ENCODE results near the gene FBXL17. TPM values are rescaled to one million over a fixed set of nuclear protein-coding genes. Genes with fewer than 3 reads are reported as not detected.
"Not testable (repeated sequence)": the region's sequence is repeated elsewhere in the genome, so short reads cannot be mapped to it uniquely, and the experiment has no call there.

The FBXL17 gene
- polyA plus RNA-seq, 6 donors from 2014 or later: 7.6 to 13.6 (median 8.8) TPM

DNA sequence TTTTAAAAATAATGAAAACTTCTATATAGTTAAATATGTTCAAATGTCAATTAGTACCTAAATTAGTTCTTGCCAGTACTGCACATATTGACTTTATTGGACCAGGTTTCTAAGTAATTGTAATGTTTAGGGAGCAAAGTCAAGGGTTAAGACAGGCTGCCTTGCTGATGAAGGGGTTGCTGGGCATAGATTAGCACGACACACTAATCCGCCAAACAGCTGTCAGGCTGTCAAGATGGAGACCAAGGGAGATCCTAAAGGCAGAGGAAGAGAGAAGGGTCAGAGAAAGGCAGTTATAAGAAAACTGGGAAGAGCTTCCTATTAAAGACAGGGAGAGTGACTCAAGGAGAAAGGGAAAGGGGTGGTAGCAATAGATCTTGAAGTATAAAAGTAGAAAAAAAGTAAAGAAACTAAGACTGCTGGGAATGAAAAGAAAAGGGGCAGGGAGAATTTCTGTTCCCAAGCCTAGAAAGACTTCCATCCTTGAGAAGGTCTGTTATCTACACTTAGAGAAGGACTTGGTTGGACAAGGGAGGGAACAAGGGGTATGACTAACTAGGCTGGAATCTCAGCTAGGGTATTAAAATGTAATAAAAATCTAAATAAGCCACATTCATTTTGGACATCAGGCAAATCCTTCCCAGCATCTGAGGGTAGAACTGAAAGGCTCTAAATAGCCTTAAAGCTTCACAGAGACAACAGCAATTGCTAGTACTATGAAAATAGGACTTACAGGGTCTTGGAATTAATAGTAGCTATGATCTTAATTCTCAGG lies 188.7 kb downstream of the FBXL17 start:
- peaks cover 0 to 3% (median 0%) of the 10 kb centered on the region in 3 donors for H3K4me1 Mint-ChIP-seq
- H3K36me3 Mint-ChIP-seq: peaks cover 0 to 13% of the 10 kb centered on the region in 2 donors
- no peaks in the 10 kb centered on the region for H3K27me3 Mint-ChIP-seq
- H3K4me3 Mint-ChIP-seq: no peak overlapping the region
- H3K9me3 Mint-ChIP-seq: no peaks in the 10 kb centered on the region
- H3K27ac Mint-ChIP-seq: peak overlapping the region in 1 of 6 donors; percentile 11
- DNase-seq (no peak), ATAC-seq (ENCODE audit: low read depth in 2 of 2) (no peak)

GRCh38 chr5:108184940-108185339 lies 197.0 kb downstream of the FBXL17 start:
- peaks cover 0 to 6% (median 4%) of the 10 kb centered on the region in 3 donors for H3K4me1 Mint-ChIP-seq
- no peak overlapping the region for H3K27ac Mint-ChIP-seq
- peaks cover 0 to 2% (median 0%) of the 10 kb centered on the region in 7 donors for H3K9me3 Mint-ChIP-seq
- ATAC-seq (ENCODE audit: low read depth in 2 of 2) (no peak), DNase-seq (no peak)
- H3K4me3 Mint-ChIP-seq: no peak overlapping the region
- no peaks in the 10 kb centered on the region for H3K27me3 Mint-ChIP-seq
- peaks cover 0 to 15% of the 10 kb centered on the region in 2 donors for H3K36me3 Mint-ChIP-seq

GRCh38 chr5:108181975-108182374 lies 199.9 kb downstream of the FBXL17 start:
- DNase-seq: no peak
- Mint-ChIP-seq H3K27me3 (no peaks in the 10 kb centered on the region), H3K4me3 (no peak overlapping the region), H3K4me1 (peaks cover 0 to 6% (median 4%) of the 10 kb centered on the region in 3 donors), H3K27ac (no peak overlapping the region), H3K9me3 (peaks cover 0 to 2% (median 0%) of the 10 kb centered on the region in 7 donors), H3K36me3 (peaks cover 0 to 21% of the 10 kb centered on the region in 2 donors)
- ATAC-seq (ENCODE audit: low read depth in 2 of 2): no peak

DNA sequence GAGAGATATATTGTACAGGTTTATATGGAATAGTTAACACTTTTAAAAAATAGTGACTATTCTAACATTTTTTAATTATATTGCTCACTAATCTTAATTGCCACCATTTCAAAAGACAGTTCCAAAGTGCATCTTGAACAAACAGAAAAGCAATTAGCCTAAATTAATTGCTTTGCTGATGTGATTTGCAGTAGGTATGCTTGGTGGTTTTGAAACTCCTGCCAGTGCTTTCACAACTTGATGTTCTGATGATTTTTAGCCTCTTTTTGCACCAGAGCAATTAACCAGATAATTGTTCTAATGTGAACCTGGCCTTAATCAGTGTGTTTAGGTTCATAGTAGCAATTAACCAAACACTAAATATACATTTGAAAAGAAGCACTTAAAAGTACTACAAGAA lies 207.6 kb downstream of the FBXL17 start:
- no peak for DNase-seq
- no peaks in the 10 kb centered on the region for H3K27me3 Mint-ChIP-seq
- no peaks in the 10 kb centered on the region for H3K9me3 Mint-ChIP-seq
- no peak overlapping the region for H3K27ac Mint-ChIP-seq
- no peaks in the 10 kb centered on the region for H3K4me1 Mint-ChIP-seq
- no peak for ATAC-seq (ENCODE audit: low read depth in 2 of 2)
- H3K36me3 Mint-ChIP-seq: peaks cover 0 to 17% of the 10 kb centered on the region in 2 donors
- H3K4me3 Mint-ChIP-seq: no peak overlapping the region

DNA sequence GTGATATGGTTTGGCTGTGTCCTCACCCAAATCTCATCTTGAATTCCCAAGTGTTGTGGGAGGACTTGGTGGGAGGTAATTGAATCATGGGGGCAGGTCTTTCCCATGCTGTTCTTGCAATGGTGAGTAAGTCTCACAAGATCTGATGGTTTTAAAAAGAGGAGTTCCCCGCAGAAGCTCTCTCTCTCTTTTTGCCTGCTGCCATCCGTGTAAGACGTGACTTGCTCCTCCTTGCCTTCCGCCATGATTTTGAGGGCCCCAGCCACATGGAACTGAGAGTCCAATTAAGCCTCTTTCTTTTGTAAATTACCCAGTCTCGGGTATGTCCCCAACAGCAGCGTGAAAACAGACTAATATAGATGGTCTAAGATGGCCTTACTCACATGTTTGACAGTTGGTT lies 210.1 kb downstream of the FBXL17 start:
- Mint-ChIP-seq H3K9me3 (no peaks in the 10 kb centered on the region), H3K27me3 (no peaks in the 10 kb centered on the region), H3K27ac (no peak overlapping the region), H3K4me1 (no peaks in the 10 kb centered on the region), H3K36me3 (peaks cover 0 to 10% of the 10 kb centered on the region in 2 donors), H3K4me3 (no peak overlapping the region)
- ATAC-seq (ENCODE audit: low read depth in 2 of 2): no peak
- DNase-seq: no peak

- ATAC-seq (ENCODE audit: low read depth in 2 of 2) (no peak), DNase-seq (no peak)
- Mint-ChIP-seq H3K27ac (peak overlapping the region in 1 of 6 donors; percentile 59), H3K9me3 (no peaks in the 10 kb centered on the region), H3K36me3 (peaks cover 0 to 10% of the 10 kb centered on the region in 2 donors), H3K27me3 (no peaks in the 10 kb centered on the region), H3K4me3 (no peak overlapping the region), H3K4me1 (no peaks in the 10 kb centered on the region)
Observed at GRCh38 chr5:108168915-108169314, 213.0 kb downstream of the FBXL17 start.

GRCh38 chr5:108167174-108167573 lies 214.7 kb downstream of the FBXL17 start:
- Mint-ChIP-seq H3K27me3 (no peaks in the 10 kb centered on the region), H3K36me3 (peaks cover 0 to 10% of the 10 kb centered on the region in 2 donors), H3K4me3 (no peak overlapping the region), H3K9me3 (no peaks in the 10 kb centered on the region), H3K27ac (no peak overlapping the region), H3K4me1 (no peaks in the 10 kb centered on the region)
- DNase-seq (no peak), ATAC-seq (ENCODE audit: low read depth in 2 of 2) (no peak)

- Mint-ChIP-seq H3K27me3 (no peaks in the 10 kb centered on the region), H3K36me3 (no peaks in the 10 kb centered on the region), H3K4me1 (peaks cover 0 to 4% (median 1%) of the 10 kb centered on the region in 3 donors), H3K27ac (no peak overlapping the region), H3K4me3 (no peak overlapping the region), H3K9me3 (no peaks in the 10 kb centered on the region)
- DNase-seq: no peak
- ATAC-seq (ENCODE audit: low read depth in 2 of 2): no peak
Observed at GRCh38 chr5:108164574-108164973, 217.3 kb downstream of the FBXL17 start.

DNA sequence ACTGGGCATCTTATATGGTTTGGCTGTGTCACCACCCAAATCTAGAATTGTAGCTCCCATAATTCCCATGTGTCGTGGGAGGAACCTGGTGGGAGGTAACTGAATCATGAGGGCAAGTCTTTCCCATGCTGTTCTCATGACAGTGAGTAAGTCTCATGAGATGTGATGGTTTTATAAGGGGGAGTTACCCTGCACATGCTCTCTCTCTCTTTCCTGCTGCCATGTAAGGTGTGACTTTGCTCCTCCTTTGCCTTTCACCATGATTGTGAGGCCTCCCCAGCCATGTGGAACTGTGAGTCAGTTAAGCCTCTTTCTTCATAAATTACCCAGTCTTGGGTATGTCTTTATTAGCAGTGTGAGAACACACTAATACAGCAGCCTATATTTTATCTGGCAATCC lies 229.0 kb downstream of the FBXL17 start:
- not testable (repeated sequence) for H3K4me3 Mint-ChIP-seq; H3K9me3 Mint-ChIP-seq; ATAC-seq (ENCODE audit: low read depth in 2 of 2); H3K27me3 Mint-ChIP-seq; H3K27ac Mint-ChIP-seq; DNase-seq; H3K4me1 Mint-ChIP-seq
- peaks cover 9 to 15% of the 10 kb centered on the region in 2 donors for H3K36me3 Mint-ChIP-seq

DNA sequence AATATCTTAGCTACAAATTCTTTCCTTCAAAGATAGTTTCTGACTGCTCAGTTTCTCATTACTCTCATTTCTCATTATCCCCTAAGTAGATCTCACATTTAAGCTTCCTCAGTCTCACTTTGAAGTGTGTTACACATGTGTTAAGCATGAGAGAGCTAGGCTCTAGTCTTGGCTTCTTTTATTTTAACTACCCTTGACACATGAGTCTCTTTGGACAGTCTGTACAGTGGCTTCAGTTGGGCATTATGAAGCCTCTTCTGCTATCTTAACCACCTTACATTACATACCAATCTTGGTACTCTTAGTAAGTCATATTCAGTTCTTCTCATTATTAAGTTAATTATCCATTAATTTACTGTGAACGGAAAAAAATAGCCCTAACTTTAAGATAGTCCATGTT lies 232.5 kb downstream of the FBXL17 start:
- DNase-seq (no peak), ATAC-seq (ENCODE audit: low read depth in 2 of 2) (no peak)
- Mint-ChIP-seq H3K4me3 (no peak overlapping the region), H3K27ac (peak overlapping the region in 1 of 6 donors; percentile 26), H3K36me3 (peaks cover 14 to 22% of the 10 kb centered on the region in 2 donors), H3K27me3 (no peaks in the 10 kb centered on the region), H3K9me3 (peaks cover 0 to 5% (median 0%) of the 10 kb centered on the region in 7 donors), H3K4me1 (peaks cover 0 to 4% (median 4%) of the 10 kb centered on the region in 3 donors)

DNA sequence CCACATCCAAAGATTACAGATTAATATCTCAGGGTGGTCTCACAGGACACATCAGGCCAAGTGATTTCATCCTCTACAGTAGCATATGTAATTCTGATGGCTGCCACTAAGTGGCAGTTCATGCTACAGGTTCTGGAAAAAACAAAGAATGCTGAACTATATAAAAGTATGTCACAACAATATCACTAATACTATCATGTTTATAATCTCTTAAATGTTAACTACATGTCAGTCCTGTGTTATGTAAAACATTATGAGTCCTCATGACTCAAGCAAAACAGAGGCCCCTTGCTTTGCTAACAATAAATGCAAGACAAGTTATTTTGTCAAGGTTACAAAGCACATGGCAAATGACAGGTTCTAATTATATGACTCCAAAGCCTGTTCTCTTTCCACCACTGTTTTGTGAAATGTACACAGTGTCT lies 233.2 kb downstream of the FBXL17 start:
- Mint-ChIP-seq H3K27ac (no peak overlapping the region), H3K27me3 (no peaks in the 10 kb centered on the region), H3K4me3 (no peak overlapping the region), H3K9me3 (peaks cover 0 to 1% (median 0%) of the 10 kb centered on the region in 7 donors), H3K36me3 (peaks cover 14 to 16% of the 10 kb centered on the region in 2 donors), H3K4me1 (peaks cover 0 to 4% (median 0%) of the 10 kb centered on the region in 3 donors)
- ATAC-seq (ENCODE audit: low read depth in 2 of 2) (no peak), DNase-seq (no peak)

DNA sequence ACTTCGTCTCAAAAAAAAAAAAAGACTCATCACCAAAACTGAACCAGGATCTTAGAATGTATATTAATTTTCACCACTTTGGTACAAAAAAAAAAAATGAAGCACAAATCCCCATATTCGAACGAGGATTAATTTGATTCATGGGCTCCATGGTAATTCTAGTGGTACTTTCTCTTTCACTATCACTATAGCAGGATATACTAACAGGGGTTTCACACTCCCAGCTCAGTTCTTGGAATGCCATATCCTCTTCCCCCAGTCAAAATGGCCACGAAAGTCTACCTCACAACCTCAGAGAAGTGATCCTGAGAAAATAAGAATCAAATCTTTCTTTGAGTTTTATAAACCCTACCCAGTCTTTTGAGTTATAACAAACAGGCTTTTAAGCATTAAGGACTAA lies 235.7 kb downstream of the FBXL17 start:
- peaks cover 8 to 11% of the 10 kb centered on the region in 2 donors for H3K36me3 Mint-ChIP-seq
- peak overlapping the region in 2 of 6 donors; percentile 7 to 68 for H3K27ac Mint-ChIP-seq
- H3K4me3 Mint-ChIP-seq: no peak overlapping the region
- no peak for DNase-seq
- H3K27me3 Mint-ChIP-seq: no peaks in the 10 kb centered on the region
- ATAC-seq (ENCODE audit: low read depth in 2 of 2): no peak
- H3K4me1 Mint-ChIP-seq: peaks cover 0 to 4% (median 0%) of the 10 kb centered on the region in 3 donors
- no peaks in the 10 kb centered on the region for H3K9me3 Mint-ChIP-seq

DNA sequence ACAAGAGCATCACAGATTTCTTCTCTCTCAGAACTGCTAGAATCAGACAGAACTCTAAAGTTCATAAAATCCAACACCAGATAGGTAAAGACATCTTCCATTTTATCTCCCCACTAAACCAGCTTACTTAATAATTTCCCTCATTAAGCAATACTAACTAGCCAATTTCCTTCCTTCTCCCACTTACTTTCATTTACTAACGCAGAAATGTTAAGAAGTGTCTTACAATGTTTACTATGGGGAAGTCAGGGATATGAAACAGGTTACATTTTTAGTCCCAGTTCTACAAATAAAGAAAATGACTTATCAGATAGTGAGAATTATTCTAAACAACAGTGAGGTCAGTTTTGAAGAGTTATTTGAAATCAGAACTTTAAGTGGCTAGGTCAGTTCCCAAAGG lies 236.5 kb downstream of the FBXL17 start:
- ATAC-seq (ENCODE audit: low read depth in 2 of 2) (no peak), DNase-seq (no peak)
- H3K4me1 Mint-ChIP-seq: peaks cover 0 to 4% (median 0%) of the 10 kb centered on the region in 3 donors
- H3K9me3 Mint-ChIP-seq: no peaks in the 10 kb centered on the region
- peaks cover 8 to 11% of the 10 kb centered on the region in 2 donors for H3K36me3 Mint-ChIP-seq
- H3K27ac Mint-ChIP-seq: no peak overlapping the region
- no peak overlapping the region for H3K4me3 Mint-ChIP-seq
- no peaks in the 10 kb centered on the region for H3K27me3 Mint-ChIP-seq

DNA sequence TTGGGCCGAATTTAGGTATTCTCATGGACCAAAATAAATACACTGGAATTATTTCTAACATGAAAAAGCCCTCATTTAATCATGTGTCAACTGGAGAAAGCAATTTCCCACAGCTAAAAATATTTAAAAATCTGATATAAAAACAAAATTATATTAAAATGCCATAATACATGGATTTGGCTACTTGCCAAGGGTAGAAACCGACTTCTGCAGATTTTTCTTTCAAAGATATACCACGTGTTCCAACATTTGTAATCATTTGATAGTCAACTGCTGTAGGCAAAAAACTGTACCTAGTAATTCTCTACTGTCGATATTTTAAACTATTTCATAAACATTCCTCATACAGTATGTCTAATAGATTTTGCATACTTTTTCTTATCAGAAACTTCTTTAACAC lies 237.6 kb downstream of the FBXL17 start:
- peaks cover 0 to 4% (median 0%) of the 10 kb centered on the region in 3 donors for H3K4me1 Mint-ChIP-seq
- H3K27me3 Mint-ChIP-seq: no peaks in the 10 kb centered on the region
- no peak for ATAC-seq (ENCODE audit: low read depth in 2 of 2)
- no peak overlapping the region for H3K27ac Mint-ChIP-seq
- no peak overlapping the region for H3K4me3 Mint-ChIP-seq
- no peak for DNase-seq
- H3K9me3 Mint-ChIP-seq: no peaks in the 10 kb centered on the region
- H3K36me3 Mint-ChIP-seq: peaks cover 8 to 11% of the 10 kb centered on the region in 2 donors

All from naive B cell (primary cell).